Measurements from ENCODE around the gene C10orf67.

DNA sequence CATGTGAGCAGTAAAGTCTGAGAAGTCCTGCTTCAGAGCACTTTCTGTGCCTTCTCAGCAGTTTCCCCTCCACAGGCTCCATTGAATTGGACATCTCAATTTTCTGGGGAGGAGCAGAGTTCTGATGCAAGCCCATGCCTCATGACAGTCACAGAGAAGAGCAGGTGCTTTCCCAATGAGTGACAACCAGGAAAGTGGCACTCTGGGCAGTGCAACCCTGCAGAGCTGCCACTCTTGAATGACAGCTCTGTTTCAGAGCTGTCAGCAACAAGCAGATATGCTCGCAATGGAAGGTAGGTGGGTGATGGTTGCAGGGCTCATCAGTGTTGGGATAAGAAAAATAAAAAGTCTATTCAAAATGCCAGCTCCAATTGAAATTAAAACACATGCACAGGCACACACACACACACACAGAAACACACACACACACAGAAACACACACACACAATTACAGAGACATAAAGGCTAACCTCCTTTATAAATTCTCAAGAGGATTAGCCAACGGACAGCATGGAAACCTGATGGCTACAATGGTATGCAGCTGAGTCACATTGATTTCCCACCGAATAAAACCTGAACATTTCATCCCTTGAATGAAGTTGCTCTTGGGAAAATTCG lies 50.5 kb downstream of the C10orf67 start:
- no peak for TF ChIP-seq POLR2A (IDR thresholded peaks at IDR 0.05; ENCODE audit: low read length)
- TF ChIP-seq GATA1 (IDR thresholded peaks at IDR 0.05; ENCODE audit: low read depth, low read length), result no peak
